GM12878 (cell line): ENCODE results near the gene FUT6. TPM values are rescaled to one million over a fixed set of nuclear protein-coding genes. Genes with fewer than 3 reads are reported as not detected.

Experiments used
- ATAC-seq: fragments of 200-7000 bp; cut with Tn5 transposase; 3 replicates; pipeline ENCODE4 v1.9.1; 2020; ENCODE audit warnings: mild to moderate bottlenecking, moderate library complexity
- BruUV-seq: library from RNA; stranded (reverse); fragments of 400-500 nt; replicated peaks from 2 replicates; lab custom pipeline; 2021; lab: Mats Ljungman, UMichigan
- CTCF ChIA-PET: fragments of 300-600 bp; sonication (Branson Sonifier 250); formaldehyde crosslinking; extraction: SDS; loops from one replicate; lab custom pipeline; 2021; ENCODE audit warnings: inconsistent platforms; lab: Yijun Ruan, JAX
- POLR2A ChIA-PET: fragments of 350-600 bp; formaldehyde crosslinking; extraction: SDS; loops from one replicate; lab custom pipeline; 2021; ENCODE audit warnings: inconsistent platforms; lab: Charles Lee
- RAD21 ChIA-PET: fragments of 300-600 bp; sonication (Branson Sonifier 250); formaldehyde crosslinking; loops from one replicate; lab custom pipeline; 2023; ENCODE audit warnings: antibody characterized with exemption; ENCODE audit not compliant: unreplicated experiment; lab: Charles Lee
- SMC1A ChIA-PET: fragments of 300-600 bp; sonication (Branson Sonifier 250); formaldehyde crosslinking; loops from one replicate; lab custom pipeline; 2023; ENCODE audit not compliant: unreplicated experiment, uncharacterized antibody; lab: Charles Lee
- DNase-seq: peaks from one replicate; pipeline ENCODE4 v3.0.0-alpha.2; 2011; ENCODE audit warnings: low read depth, low spot score
- FAIRE-seq: peaks from 3 replicates; lab custom pipeline; 2011; peaks lifted over from hg19 to GRCh38; lab: Jason Lieb, UNC
- H2AFZ ChIP-seq: 2 replicates; pipeline ENCODE4 v1.6.0; 2011; ENCODE audit warnings: low read depth, low read length, control low read depth; ENCODE audit not compliant: control insufficient read depth
- H3K27ac ChIP-seq: 2 replicates; pipeline ENCODE4 v1.5.1; 2011; ENCODE audit warnings: control low read depth; ENCODE audit not compliant: control insufficient read depth, insufficient read depth
- H3K27me3 ChIP-seq, 2 experiments: replicated peaks in 1 of 2; 2 replicates each; pipeline versions ENCODE4 v1.6.0 to v1.6.1; 2011; ENCODE audit warnings: low read length in 1 of 2; ENCODE audit not compliant: control insufficient read depth in 2 of 2, insufficient read depth in 2 of 2
- H3K36me3 ChIP-seq, 2 experiments: 2 replicates each; pipeline ENCODE4 v1.5.1; 2011; ENCODE audit warnings: low read length in 1 of 2; ENCODE audit not compliant: control insufficient read depth in 2 of 2, insufficient read depth in 2 of 2
- H3K4me1 ChIP-seq: 2 replicates; pipeline ENCODE4 v1.6.1; 2011; ENCODE audit warnings: mild to moderate bottlenecking, low read length, moderate library complexity, mixed read lengths; ENCODE audit not compliant: control insufficient read depth, insufficient read depth
- H3K4me2 ChIP-seq: 2 replicates; pipeline ENCODE4 v1.6.0; 2011; ENCODE audit warnings: control low read depth; ENCODE audit not compliant: control insufficient read depth, insufficient read depth
- H3K4me3 ChIP-seq: fragments of 200-600 bp; sonication (generic); 2 replicates; pipeline ENCODE4 v1.5.1; 2016
- H3K79me2 ChIP-seq: 2 replicates; pipeline ENCODE4 v1.6.0; 2011; ENCODE audit warnings: low read length; ENCODE audit not compliant: control insufficient read depth, insufficient read depth
- H3K9ac ChIP-seq: 2 replicates; pipeline ENCODE4 v1.8.0; 2011; ENCODE audit warnings: low read length, control low read depth, mixed read lengths; ENCODE audit not compliant: control insufficient read depth, insufficient read depth
- H3K9me3 ChIP-seq: replicated peaks from 3 replicates; pipeline ENCODE4 v1.5.1; 2011; ENCODE audit warnings: mild to moderate bottlenecking, low read length; ENCODE audit not compliant: control insufficient read depth, insufficient read depth
- H4K20me1 ChIP-seq: 2 replicates; pipeline ENCODE4 v1.6.0; 2011; ENCODE audit not compliant: control insufficient read depth, insufficient read depth
- MXI1 ChIP-seq: fragments of 150-350 bp; IDR thresholded peaks from 2 replicates; pipeline ENCODE4 v1.6.1; 2011; ENCODE audit warnings: low read depth, mild to moderate bottlenecking, inconsistent platforms, low read length, improper control_type of control experiment
- RAD21 ChIP-seq: IDR thresholded peaks from 2 replicates; pipeline ENCODE4 v1.6.1; 2011; ENCODE audit warnings: mild to moderate bottlenecking, low read depth, low read length, moderate library complexity; ENCODE audit not compliant: insufficient read depth
- RUNX3 ChIP-seq: IDR thresholded peaks from 2 replicates; pipeline ENCODE4 v1.6.1; 2012; ENCODE audit warnings: low read length, inconsistent platforms
- SMARCA5 ChIP-seq: fragments of 450-650 bp; IDR thresholded peaks from 2 replicates; pipeline ENCODE4 v1.6.1; 2017; ENCODE audit warnings: mild to moderate bottlenecking
- YBX1 ChIP-seq: fragments of 450-650 bp; IDR thresholded peaks from 2 replicates; pipeline ENCODE4 v1.6.1; 2016; ENCODE audit warnings: antibody characterized with exemption
- ZNF24 ChIP-seq: fragments of 450-650 bp; IDR thresholded peaks from 2 replicates; pipeline ENCODE4 v1.6.1; 2017; ENCODE audit warnings: antibody characterized with exemption, mild to moderate bottlenecking
- ZZZ3 ChIP-seq: IDR thresholded peaks from 2 replicates; pipeline ENCODE4 v1.6.1; 2011; ENCODE audit warnings: low read depth; ENCODE audit not compliant: control insufficient read depth, insufficient read length
- WGBS: methylation state at CpG from one replicate; pipeline ENCODE4 v1.1.6; 2016; ENCODE audit warnings: low lambda C conversion rate; ENCODE audit not compliant: insufficient replicate concordance, insufficient coverage; ENCODE audit errors: missing lambda C conversion rate; 5-methylcytosine and 5-hydroxymethylcytosine counted together
- in situ Hi-C: fragments of 300-500 bp; cut with MboI; formaldehyde crosslinking; loops from 9 replicates; pipeline ENCODE4 v1.14.3; 2018; ENCODE audit warnings: mixed read lengths
- intact Hi-C: fragments of 100-400 bp; cut with micrococcal nuclease; formaldehyde crosslinking; loops from one replicate; pipeline ENCODE4 v1.14.2; 2022; ENCODE audit not compliant: unreplicated experiment
- polyA plus RNA-seq, 11 experiments: library from polyadenylated mRNA; depleted of rRNA in 4 of 11; unstranded in 6 of 11; stranded (reverse) in 5 of 11; fragments of >200 nt; fragmentation: Nextera tagmentation in 4 of 11; fragmentation: Illumina TruSeq in 1 of 11; extraction: Ambion mirVana in 4 of 11; extraction: Trizol in 1 of 11; gene quantifications; 1 replicate in 1 of 11; 2 replicates in 10 of 11; pipeline versions ENCODE4 v1.2.1 to v1.2.3, GENCODE V29; 2011 to 2016; ENCODE audit warnings: inconsistent platforms in 2 of 11, missing spikeins in 2 of 11, low read depth in 1 of 11
- total RNA-seq, 4 experiments: library from RNA; depleted of rRNA in 3 of 4; stranded (reverse); fragments of >200 nt in 3 of 4; fragmentation: Illumina TruSeq in 1 of 4; extraction: Trizol in 1 of 4; gene quantifications; 2 replicates each; pipeline versions ENCODE4 v1.2.1 to v1.2.3, GENCODE V29; 2013 to 2021
- TF ChIP-seq, protein P1 (sequence below): IDR thresholded peaks from 2 replicates; pipeline ENCODE4 v1.6.1; 2012; ENCODE audit warnings: low read depth, low read length, improper control_type of control experiment

Gene FUT6
- total and polyA plus RNA-seq, 10 of the 15 experiments (the other 5 are each of a cell fraction or from before 2014, with no cell fraction given) = not detected

DNA sequence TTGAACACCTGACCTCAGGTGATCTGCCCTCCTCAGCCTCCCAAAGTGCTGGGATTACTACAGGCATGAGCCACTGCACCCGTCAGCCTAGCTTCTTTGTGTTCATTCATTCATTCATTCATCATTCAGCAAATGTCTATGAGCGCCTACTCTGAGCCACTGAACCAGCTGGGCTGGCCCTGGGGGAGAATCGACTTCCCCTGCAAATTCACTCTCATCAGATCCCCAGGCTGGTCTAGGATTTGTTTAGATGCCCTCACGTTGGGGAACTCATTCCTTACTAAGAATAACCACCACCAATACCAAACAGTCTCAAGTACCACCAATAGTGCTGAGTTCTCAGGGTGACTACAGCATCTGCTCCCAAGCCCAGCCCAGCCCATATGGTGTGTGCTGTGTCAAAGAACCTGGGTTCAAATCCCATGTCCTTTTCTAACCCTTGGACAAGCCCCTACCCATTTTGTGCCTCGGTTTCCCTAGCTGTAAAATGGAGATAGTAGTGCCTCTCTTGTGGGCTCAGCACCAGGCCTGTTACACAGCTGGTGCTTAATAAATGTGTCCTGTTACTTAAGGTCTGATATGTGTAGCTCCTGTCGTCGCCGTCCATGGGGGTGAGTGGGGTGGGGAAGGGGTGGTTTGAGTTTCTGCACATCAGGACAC lies 17.9 kb downstream of the FUT6 start:
- H3K27me3 ChIP-seq = no peaks in the 10 kb centered on the region
- H3K79me2 ChIP-seq = no peaks in the 10 kb centered on the region
- H3K4me2 ChIP-seq = no peak overlapping the region
- TF ChIP-seq ZNF24 = peak; percentile 86
- TF ChIP-seq ZZZ3 = no peak
- TF ChIP-seq, protein P1, sequence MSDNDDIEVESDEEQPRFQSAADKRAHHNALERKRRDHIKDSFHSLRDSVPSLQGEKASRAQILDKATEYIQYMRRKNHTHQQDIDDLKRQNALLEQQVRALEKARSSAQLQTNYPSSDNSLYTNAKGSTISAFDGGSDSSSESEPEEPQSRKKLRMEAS = no peak
- TF ChIP-seq SMARCA5 = no peak
- no peak for TF ChIP-seq YBX1
- no peak for TF ChIP-seq RUNX3
- no peak for TF ChIP-seq RAD21
- TF ChIP-seq MXI1 = no peak
- peaks cover 2% of the 10 kb centered on the region for H3K4me1 ChIP-seq
- SMC1A ChIA-PET = no interaction called here
- POLR2A ChIA-PET = no interaction called here
- BruUV-seq = no TSS peak
- WGBS = under 1% methylated on average over 8 of the region's 8 CpGs
- H3K9ac ChIP-seq = no peak overlapping the region
- RAD21 ChIA-PET = interaction anchor here (1.2 kb wide), 1 partner anchor 17 kb away, joined by 4 read pairs; the partner anchor contains the start of gene NRTN
- intact Hi-C loops = no loop called here
- ATAC-seq = no peak
- in situ Hi-C loops = no loop called here
- H3K27ac ChIP-seq = no peak overlapping the region
- no peak overlapping the region for H2AFZ ChIP-seq
- H3K9me3 ChIP-seq = no peaks in the 10 kb centered on the region
- FAIRE-seq = no peak
- no peak for DNase-seq
- H3K36me3 ChIP-seq = no peaks in the 10 kb centered on the region
- no peaks in the 10 kb centered on the region for H4K20me1 ChIP-seq
- no peak overlapping the region for H3K4me3 ChIP-seq
- CTCF ChIA-PET = interaction anchor here (0.6 to 1.7 kb wide), 2 partner anchors 17 to 82 kb away, joined by 3 read pairs; no protein-coding TSS in a partner anchor
